HepG2 (cell line): ENCODE data around the gene C4B. TPM values are rescaled to one million over a fixed set of nuclear protein-coding genes. Genes with fewer than 3 reads are reported as not detected.

ENCODE experiments used
- ATAC-seq: fragments of 200-7000 bp; cut with Tn5 transposase; 3 replicates; pipeline ENCODE4 v1.9.1; 2020; ENCODE audit warnings: mild to moderate bottlenecking, moderate library complexity
- BruUV-seq: library from RNA; stranded (reverse); fragments of 400-500 nt; replicated peaks from 2 replicates; lab custom pipeline; 2021; lab: Mats Ljungman, UMichigan
- CTCF ChIA-PET: fragments of 300-600 bp; formaldehyde crosslinking; extraction: SDS; loops from one replicate; lab custom pipeline; 2021; ENCODE audit warnings: low total read pairs, inconsistent platforms, low intra/inter-chr PET ratio; lab: Yijun Ruan, JAX
- POLR2A ChIA-PET: fragments of 350-600 bp; sonication (Branson Sonifier 250); formaldehyde crosslinking; loops from one replicate; lab custom pipeline; 2020; ENCODE audit warnings: antibody characterized with exemption, inconsistent platforms; lab: Yijun Ruan, JAX
- DNase-seq: peaks from one replicate; pipeline ENCODE4 v3.0.0-alpha.2; 2015; ENCODE audit warnings: low spot score
- FAIRE-seq: peaks from 3 replicates; lab custom pipeline; 2011; peaks lifted over from hg19 to GRCh38; lab: Jason Lieb, UNC
- H2AFZ ChIP-seq: one replicate; pipeline ENCODE4 v1.6.1; 2011; ENCODE audit warnings: low read length, inconsistent platforms
- H3K27ac ChIP-seq: fragments of 300-600 bp; 3 replicates; pipeline ENCODE4 v1.8.0; 2011; ENCODE audit warnings: mixed run types, mild to moderate bottlenecking, mixed read lengths, low read length, inconsistent platforms; ENCODE audit not compliant: insufficient read depth; ENCODE audit errors: extremely low read length
- H3K27me3 ChIP-seq, 2 experiments: fragments of 200-600 bp in 1 of 2; 2 replicates in 1 of 2; 3 replicates in 1 of 2; pipeline versions ENCODE4 v1.6.0 to v1.8.0; 2011; ENCODE audit warnings: low read length in 2 of 2, mild to moderate bottlenecking in 2 of 2, moderate library complexity in 2 of 2, inconsistent platforms in 1 of 2; ENCODE audit not compliant: insufficient read depth in 2 of 2, control insufficient read depth in 1 of 2
- H3K36me3 ChIP-seq, 2 experiments: fragments of 200-600 bp in 1 of 2; replicated peaks in 1 of 2; 2 replicates in 1 of 2; 3 replicates in 1 of 2; pipeline versions ENCODE4 v1.5.1 to v1.8.0; 2011; ENCODE audit warnings: low read length in 2 of 2, inconsistent platforms in 1 of 2; ENCODE audit not compliant: insufficient read depth in 2 of 2, control insufficient read depth in 1 of 2
- H3K4me1 ChIP-seq: 2 replicates; pipeline ENCODE4 v1.5.1; 2012; ENCODE audit warnings: low read length, inconsistent platforms; ENCODE audit not compliant: insufficient read depth
- H3K4me2 ChIP-seq: 2 replicates; pipeline ENCODE4 v1.6.0; 2011; ENCODE audit warnings: low read depth, low read length, inconsistent platforms
- H3K4me3 ChIP-seq, 3 experiments: fragments of 200-600 bp in 1 of 3; sonication (generic), shearing (Covaris generic) in 1 of 3; replicated peaks in 1 of 3; 2 replicates each; pipeline ENCODE4 v1.5.1; 2011 to 2016; ENCODE audit warnings: low read length in 3 of 3, inconsistent platforms in 2 of 3, low read depth in 2 of 3, mild to moderate bottlenecking in 2 of 3, control low read depth in 1 of 3, mixed read lengths in 1 of 3; ENCODE audit not compliant: insufficient read depth in 1 of 3
- H3K79me2 ChIP-seq: one replicate; pipeline ENCODE4 v1.6.1; 2011; ENCODE audit warnings: low read length, inconsistent platforms; ENCODE audit not compliant: insufficient read depth
- H3K9ac ChIP-seq: 2 replicates; pipeline ENCODE4 v1.6.0; 2011; ENCODE audit warnings: mild to moderate bottlenecking, low read depth, low read length, inconsistent platforms; ENCODE audit not compliant: insufficient read depth
- H3K9me3 ChIP-seq: 2 replicates; pipeline ENCODE4 v1.5.1; 2012; ENCODE audit warnings: mild to moderate bottlenecking, low read length
- H4K20me1 ChIP-seq: 2 replicates; pipeline ENCODE4 v1.6.0; 2011; ENCODE audit warnings: inconsistent platforms, mild to moderate bottlenecking, low read length, moderate library complexity; ENCODE audit not compliant: insufficient read depth
- ATAD3A ChIP-seq: sonication (generic); formaldehyde crosslinking; IDR thresholded peaks from 2 replicates; pipeline ENCODE4 v1.4.0; 2020; ENCODE audit warnings: missing genetic modification reagents
- ATF7 ChIP-seq, 2 experiments: fragments of 450-650 bp in 1 of 2; sonication (generic) in 1 of 2; formaldehyde crosslinking in 1 of 2; IDR thresholded peaks; 2 replicates each; pipeline versions ENCODE4 v1.4.0 to v1.6.1; 2016 to 2020; ENCODE audit warnings: antibody characterized with exemption in 1 of 2, mild to moderate bottlenecking in 1 of 2, missing genetic modification reagents in 1 of 2
- FIP1L1 ChIP-seq: fragments of 200-400 bp; formaldehyde crosslinking; IDR thresholded peaks from 2 replicates; pipeline ENCODE4 v1.6.1; 2018; ENCODE audit warnings: low read depth, mild to moderate bottlenecking, low read length, moderate library complexity, borderline replicate concordance; ENCODE audit not compliant: insufficient read depth
- GFI1 ChIP-seq: sonication (generic); formaldehyde crosslinking; IDR thresholded peaks from 2 replicates; pipeline ENCODE4 v1.5.0; 2020; ENCODE audit warnings: missing genetic modification reagents, mild to moderate bottlenecking, borderline replicate concordance
- HDAC6 ChIP-seq: fragments of 200-600 bp; sonication (generic); IDR thresholded peaks from 2 replicates; pipeline ENCODE4 v1.7.0; 2017; ENCODE audit warnings: mild to moderate bottlenecking, antibody characterized with exemption, low read length, low read depth
- KLF12 ChIP-seq: sonication (generic); formaldehyde crosslinking; IDR thresholded peaks from 2 replicates; pipeline ENCODE4 v1.4.0; 2020; ENCODE audit warnings: missing genetic modification reagents, borderline replicate concordance
- ZKSCAN1 ChIP-seq: fragments of 150-350 bp; IDR thresholded peaks from 2 replicates; pipeline ENCODE4 v1.6.1; 2014; ENCODE audit warnings: low read length
- ZMAT3 ChIP-seq: sonication (generic); formaldehyde crosslinking; conservative IDR thresholded peaks from 2 replicates; pipeline ENCODE4 v1.7.0; 2021; ENCODE audit warnings: missing genetic modification reagents
- ZNF230 ChIP-seq: sonication (generic); formaldehyde crosslinking; IDR thresholded peaks from 2 replicates; pipeline ENCODE4 v1.4.0; 2020; ENCODE audit warnings: mild to moderate bottlenecking, missing genetic modification reagents
- ZNF256 ChIP-seq: sonication (generic); formaldehyde crosslinking; conservative IDR thresholded peaks from 2 replicates; pipeline ENCODE4 v1.4.0; 2020; ENCODE audit warnings: missing genetic modification reagents
- ZNF564 ChIP-seq: sonication (generic); formaldehyde crosslinking; IDR thresholded peaks from 2 replicates; pipeline ENCODE4 v1.8.1; 2023; ENCODE audit warnings: mild to moderate bottlenecking, missing genetic modification reagents
- WGBS: methylation state at CpG from one replicate; pipeline ENCODE4 v1.1.6; 2017; ENCODE audit warnings: low lambda C conversion rate; 5-methylcytosine and 5-hydroxymethylcytosine counted together
- in situ Hi-C: cut with HindIII; loops from 2 replicates; pipeline ENCODE4 v1.10.0; 2017; ENCODE audit warnings: low pct_unique_long_range_greater_than_20kb; ENCODE audit not compliant: extremely low pct_ligation_motif_present
- intact Hi-C: fragments of 100-400 bp; cut with micrococcal nuclease; formaldehyde crosslinking; loops from one replicate; pipeline ENCODE4 v1.10.0; 2022; ENCODE audit not compliant: unreplicated experiment
- polyA plus RNA-seq, 8 experiments: library from polyadenylated mRNA; depleted of rRNA in 3 of 8; stranded (reverse) in 7 of 8; unstranded in 1 of 8; fragments of >200 nt; fragmentation: Illumina TruSeq in 4 of 8; extraction: Trizol in 4 of 8; gene quantifications; 2 replicates each; pipeline versions ENCODE4 v1.2.1 to v1.2.3, GENCODE V29; 2011 to 2016; ENCODE audit warnings: low read depth in 4 of 8, missing spikeins in 1 of 8, mixed read lengths in 1 of 8; ENCODE audit not compliant: insufficient read depth in 1 of 8
- total RNA-seq, 5 experiments: library from RNA; depleted of rRNA; stranded (reverse); fragments of >200 nt; fragmentation: Illumina TruSeq; extraction: Trizol; gene quantifications; 2 replicates each; pipeline ENCODE4 v1.2.3, GENCODE V29; 2016; ENCODE audit warnings: low read depth in 1 of 5
- TF ChIP-seq, protein P1 (sequence below): sonication (generic); formaldehyde crosslinking; IDR thresholded peaks from 2 replicates; pipeline ENCODE4 v1.5.0; 2020; ENCODE audit warnings: mild to moderate bottlenecking, missing genetic modification reagents

Gene C4B
- total and polyA plus RNA-seq, 2 of the 13 experiments (the other 11 are each of a cell fraction or from before 2014, with no cell fraction given) = 167 to 538 TPM

DNA sequence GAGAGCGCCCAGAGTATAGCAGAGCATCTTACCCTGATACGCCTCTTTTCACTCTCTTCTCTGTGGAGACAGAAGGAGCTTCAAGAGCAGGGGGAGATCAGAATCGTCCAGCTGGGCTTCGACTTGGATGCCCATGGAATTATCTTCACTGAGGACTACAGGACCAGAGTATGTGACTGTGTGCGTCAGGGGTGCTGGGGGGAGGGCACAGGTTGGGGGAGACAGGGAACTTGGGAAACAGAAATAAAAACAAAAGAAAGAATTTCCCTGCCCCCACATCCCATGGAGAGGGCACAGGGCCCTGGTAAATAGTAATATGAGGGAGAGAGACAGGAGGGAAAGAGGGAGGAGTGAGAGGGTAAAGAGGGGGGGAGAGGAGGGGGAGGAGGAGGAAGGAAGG, 35.8 kb upstream of the C4B start:
- H3K4me1 ChIP-seq = peaks cover 10% of the 10 kb centered on the region
- TF ChIP-seq GFI1 (CRISPR knock-in tag) (no peak), ZKSCAN1 (no peak), ATF7 (IDR thresholded peaks at IDR 0.05) (no peak), ATF7 (CRISPR knock-in tag; IDR thresholded peaks at IDR 0.05) (no peak), ZNF256 (CRISPR knock-in tag) (no peak), ATAD3A (CRISPR knock-in tag) (no peak), ZNF564 (CRISPR knock-in tag) (no peak), ZMAT3 (CRISPR knock-in tag) (no peak), ZNF230 (CRISPR knock-in tag) (no peak), FIP1L1 (no peak), HDAC6 (no peak), KLF12 (CRISPR knock-in tag) (no peak)
- TF ChIP-seq, protein P1, sequence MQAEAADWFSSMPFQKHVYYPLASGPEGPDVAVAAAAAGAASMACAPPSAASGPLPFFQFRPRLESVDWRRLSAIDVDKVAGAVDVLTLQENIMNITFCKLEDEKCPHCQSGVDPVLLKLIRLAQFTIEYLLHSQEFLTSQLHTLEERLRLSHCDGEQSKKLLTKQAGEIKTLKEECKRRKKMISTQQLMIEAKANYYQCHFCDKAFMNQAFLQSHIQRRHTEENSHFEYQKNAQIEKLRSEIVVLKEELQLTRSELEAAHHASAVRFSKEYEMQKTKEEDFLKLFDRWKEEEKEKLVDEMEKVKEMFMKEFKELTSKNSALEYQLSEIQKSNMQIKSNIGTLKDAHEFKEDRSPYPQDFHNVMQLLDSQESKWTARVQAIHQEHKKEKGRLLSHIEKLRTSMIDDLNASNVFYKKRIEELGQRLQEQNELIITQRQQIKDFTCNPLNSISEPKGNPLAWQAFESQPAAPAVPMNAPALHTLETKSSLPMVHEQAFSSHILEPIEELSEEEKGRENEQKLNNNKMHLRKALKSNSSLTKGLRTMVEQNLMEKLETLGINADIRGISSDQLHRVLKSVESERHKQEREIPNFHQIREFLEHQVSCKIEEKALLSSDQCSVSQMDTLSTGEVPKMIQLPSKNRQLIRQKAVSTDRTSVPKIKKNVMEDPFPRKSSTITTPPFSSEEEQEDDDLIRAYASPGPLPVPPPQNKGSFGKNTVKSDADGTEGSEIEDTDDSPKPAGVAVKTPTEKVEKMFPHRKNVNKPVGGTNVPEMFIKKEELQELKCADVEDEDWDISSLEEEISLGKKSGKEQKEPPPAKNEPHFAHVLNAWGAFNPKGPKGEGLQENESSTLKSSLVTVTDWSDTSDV (CRISPR knock-in tag) = no peak
- POLR2A ChIA-PET = interaction anchor here (1.1 to 1.7 kb wide), 3 partner anchors 9 to 33 kb away, joined by 3 to 5 read pairs (median 4); partner anchors contain the start of gene CFB
- CTCF ChIA-PET = no interaction called here
- intact Hi-C loops (no loop called here), in situ Hi-C loops (no loop called here)
- no peaks in the 10 kb centered on the region for H4K20me1 ChIP-seq
- BruUV-seq = no TSS peak
- no peak overlapping the region for H3K9ac ChIP-seq
- 88% methylated on average over 5 of the region's 5 CpGs for WGBS
- ATAC-seq (no peak), DNase-seq (no peak), FAIRE-seq (no peak)
- no peak overlapping the region for H3K4me3 ChIP-seq
- H3K79me2 ChIP-seq = peaks cover under 1% of the 10 kb centered on the region
- H3K27ac ChIP-seq = no peak overlapping the region
- H3K9me3 ChIP-seq = no peaks in the 10 kb centered on the region
- no peak overlapping the region for H2AFZ ChIP-seq
- H3K27me3 ChIP-seq = no peaks in the 10 kb centered on the region
- peaks cover 0 to 7% of the 10 kb centered on the region in 2 experiments; a peak in 2 of 5 replicates for H3K36me3 ChIP-seq
- no peak overlapping the region for H3K4me2 ChIP-seq
